GM12878 (cell line): ENCODE measurements around the gene RGL1. TPM values are rescaled to one million over a fixed set of nuclear protein-coding genes. Genes with fewer than 3 reads are reported as not detected.

Source experiments
- ATAC-seq: fragments of 200-7000 bp; cut with Tn5 transposase; 3 replicates; pipeline ENCODE4 v1.9.1; 2020; ENCODE audit warnings: mild to moderate bottlenecking, moderate library complexity
- BruUV-seq: library from RNA; stranded (reverse); fragments of 400-500 nt; replicated peaks from 2 replicates; lab custom pipeline; 2021; lab: Mats Ljungman, UMichigan
- CTCF ChIA-PET: fragments of 300-600 bp; sonication (Branson Sonifier 250); formaldehyde crosslinking; extraction: SDS; loops from one replicate; lab custom pipeline; 2021; ENCODE audit warnings: inconsistent platforms; lab: Yijun Ruan, JAX
- POLR2A ChIA-PET: fragments of 350-600 bp; formaldehyde crosslinking; extraction: SDS; loops from one replicate; lab custom pipeline; 2021; ENCODE audit warnings: inconsistent platforms; lab: Charles Lee
- RAD21 ChIA-PET: fragments of 300-600 bp; sonication (Branson Sonifier 250); formaldehyde crosslinking; loops from one replicate; lab custom pipeline; 2023; ENCODE audit warnings: antibody characterized with exemption; ENCODE audit not compliant: unreplicated experiment; lab: Charles Lee
- SMC1A ChIA-PET: fragments of 300-600 bp; sonication (Branson Sonifier 250); formaldehyde crosslinking; loops from one replicate; lab custom pipeline; 2023; ENCODE audit not compliant: unreplicated experiment, uncharacterized antibody; lab: Charles Lee
- DNase-seq: peaks from one replicate; pipeline ENCODE4 v3.0.0-alpha.2; 2011; ENCODE audit warnings: low read depth, low spot score
- FAIRE-seq: peaks from 3 replicates; lab custom pipeline; 2011; peaks lifted over from hg19 to GRCh38; lab: Jason Lieb, UNC
- H2AFZ ChIP-seq: 2 replicates; pipeline ENCODE4 v1.6.0; 2011; ENCODE audit warnings: low read depth, low read length, control low read depth; ENCODE audit not compliant: control insufficient read depth
- H3K27ac ChIP-seq: 2 replicates; pipeline ENCODE4 v1.5.1; 2011; ENCODE audit warnings: control low read depth; ENCODE audit not compliant: control insufficient read depth, insufficient read depth
- H3K27me3 ChIP-seq, 2 experiments: replicated peaks in 1 of 2; 2 replicates each; pipeline versions ENCODE4 v1.6.0 to v1.6.1; 2011; ENCODE audit warnings: low read length in 1 of 2; ENCODE audit not compliant: control insufficient read depth in 2 of 2, insufficient read depth in 2 of 2
- H3K36me3 ChIP-seq, 2 experiments: 2 replicates each; pipeline ENCODE4 v1.5.1; 2011; ENCODE audit warnings: low read length in 1 of 2; ENCODE audit not compliant: control insufficient read depth in 2 of 2, insufficient read depth in 2 of 2
- H3K4me1 ChIP-seq: 2 replicates; pipeline ENCODE4 v1.6.1; 2011; ENCODE audit warnings: mild to moderate bottlenecking, low read length, moderate library complexity, mixed read lengths; ENCODE audit not compliant: control insufficient read depth, insufficient read depth
- H3K4me2 ChIP-seq: 2 replicates; pipeline ENCODE4 v1.6.0; 2011; ENCODE audit warnings: control low read depth; ENCODE audit not compliant: control insufficient read depth, insufficient read depth
- H3K4me3 ChIP-seq: fragments of 200-600 bp; sonication (generic); 2 replicates; pipeline ENCODE4 v1.5.1; 2016
- H3K79me2 ChIP-seq: 2 replicates; pipeline ENCODE4 v1.6.0; 2011; ENCODE audit warnings: low read length; ENCODE audit not compliant: control insufficient read depth, insufficient read depth
- H3K9ac ChIP-seq: 2 replicates; pipeline ENCODE4 v1.8.0; 2011; ENCODE audit warnings: low read length, control low read depth, mixed read lengths; ENCODE audit not compliant: control insufficient read depth, insufficient read depth
- H3K9me3 ChIP-seq: replicated peaks from 3 replicates; pipeline ENCODE4 v1.5.1; 2011; ENCODE audit warnings: mild to moderate bottlenecking, low read length; ENCODE audit not compliant: control insufficient read depth, insufficient read depth
- H4K20me1 ChIP-seq: 2 replicates; pipeline ENCODE4 v1.6.0; 2011; ENCODE audit not compliant: control insufficient read depth, insufficient read depth
- CEBPB ChIP-seq, 2 experiments: fragments of 150-350 bp in 1 of 2; IDR thresholded peaks; 2 replicates each; pipeline ENCODE4 v1.6.1; 2012 to 2014; ENCODE audit warnings: low read depth in 2 of 2, low read length in 2 of 2, borderline replicate concordance in 1 of 2, inconsistent platforms in 1 of 2
- EZH2 ChIP-seq: IDR thresholded peaks from 2 replicates; pipeline ENCODE4 v1.6.1; 2012; ENCODE audit warnings: low read depth, mild to moderate bottlenecking, control low read depth, inconsistent platforms, low read length, borderline replicate concordance; ENCODE audit not compliant: control insufficient read depth
- NRF1 ChIP-seq: conservative IDR thresholded peaks from 2 replicates; pipeline ENCODE4 v1.6.1; 2011; ENCODE audit warnings: mild to moderate bottlenecking, low read depth, low read length, improper control_type of control experiment
- POLR2A ChIP-seq: IDR thresholded peaks from 2 replicates; pipeline ENCODE4 v1.6.1; 2011; ENCODE audit warnings: low read depth, mild to moderate bottlenecking, low read length
- RAD21 ChIP-seq: IDR thresholded peaks from 2 replicates; pipeline ENCODE4 v1.6.1; 2011; ENCODE audit warnings: mild to moderate bottlenecking, low read depth, low read length, moderate library complexity; ENCODE audit not compliant: insufficient read depth
- RAD51 ChIP-seq: fragments of 450-650 bp; IDR thresholded peaks from 2 replicates; pipeline ENCODE4 v1.6.1; 2016; ENCODE audit warnings: moderate library complexity, mild to moderate bottlenecking, inconsistent platforms
- RELA ChIP-seq: fragments of 450-650 bp; IDR thresholded peaks from 2 replicates; pipeline ENCODE4 v1.8.0; 2014; ENCODE audit warnings: borderline replicate concordance; ENCODE audit not compliant: partially characterized antibody
- SIX5 ChIP-seq: IDR thresholded peaks from 2 replicates; pipeline ENCODE4 v1.6.1; 2011; ENCODE audit warnings: mild to moderate bottlenecking, low read depth, low read length, moderate library complexity; ENCODE audit not compliant: severe bottlenecking
- SPI1 ChIP-seq: IDR thresholded peaks from 2 replicates; pipeline ENCODE4 v1.6.1; 2011; ENCODE audit warnings: low read depth, mild to moderate bottlenecking, low read length, moderate library complexity, borderline replicate concordance; ENCODE audit not compliant: insufficient read depth
- WGBS: methylation state at CpG from one replicate; pipeline ENCODE4 v1.1.6; 2016; ENCODE audit warnings: low lambda C conversion rate; ENCODE audit not compliant: insufficient replicate concordance, insufficient coverage; ENCODE audit errors: missing lambda C conversion rate; 5-methylcytosine and 5-hydroxymethylcytosine counted together
- in situ Hi-C: fragments of 300-500 bp; cut with MboI; formaldehyde crosslinking; loops from 9 replicates; pipeline ENCODE4 v1.14.3; 2018; ENCODE audit warnings: mixed read lengths
- intact Hi-C: fragments of 100-400 bp; cut with micrococcal nuclease; formaldehyde crosslinking; loops from one replicate; pipeline ENCODE4 v1.14.2; 2022; ENCODE audit not compliant: unreplicated experiment
- polyA plus RNA-seq, 11 experiments: library from polyadenylated mRNA; depleted of rRNA in 4 of 11; unstranded in 6 of 11; stranded (reverse) in 5 of 11; fragments of >200 nt; fragmentation: Nextera tagmentation in 4 of 11; fragmentation: Illumina TruSeq in 1 of 11; extraction: Ambion mirVana in 4 of 11; extraction: Trizol in 1 of 11; gene quantifications; 1 replicate in 1 of 11; 2 replicates in 10 of 11; pipeline versions ENCODE4 v1.2.1 to v1.2.3, GENCODE V29; 2011 to 2016; ENCODE audit warnings: inconsistent platforms in 2 of 11, missing spikeins in 2 of 11, low read depth in 1 of 11
- total RNA-seq, 4 experiments: library from RNA; depleted of rRNA in 3 of 4; stranded (reverse); fragments of >200 nt in 3 of 4; fragmentation: Illumina TruSeq in 1 of 4; extraction: Trizol in 1 of 4; gene quantifications; 2 replicates each; pipeline versions ENCODE4 v1.2.1 to v1.2.3, GENCODE V29; 2013 to 2021
- TF ChIP-seq, protein P1 (sequence below): fragments of 450-650 bp; IDR thresholded peaks from 2 replicates; pipeline ENCODE4 v1.6.1; 2018; ENCODE audit warnings: mild to moderate bottlenecking, low read depth, moderate library complexity; ENCODE audit not compliant: partially characterized antibody
- TF ChIP-seq, protein P2 (sequence below): fragments of 450-650 bp; formaldehyde crosslinking; IDR thresholded peaks from 2 replicates; pipeline ENCODE4 v1.4.0; 2020; ENCODE audit warnings: mild to moderate bottlenecking, moderate library complexity
- TF ChIP-seq, protein P3 (sequence below): IDR thresholded peaks from 2 replicates; pipeline ENCODE4 v1.6.1; 2011; ENCODE audit warnings: low read depth, mild to moderate bottlenecking, low read length, moderate library complexity, borderline replicate concordance; ENCODE audit errors: extremely low read depth
- TF ChIP-seq, protein P4 (sequence below): IDR thresholded peaks from 2 replicates; pipeline ENCODE4 v1.6.1; 2011; ENCODE audit warnings: borderline replicate concordance, low read depth, mild to moderate bottlenecking, moderate library complexity, mixed read lengths, low read length; ENCODE audit not compliant: insufficient read depth; ENCODE audit errors: extremely low read length

Gene RGL1
- total and polyA plus RNA-seq, 10 of the 15 experiments (the other 5 are each of a cell fraction or from before 2014, with no cell fraction given) = 8.1 to 25.0 (median 19.0) TPM

DNA sequence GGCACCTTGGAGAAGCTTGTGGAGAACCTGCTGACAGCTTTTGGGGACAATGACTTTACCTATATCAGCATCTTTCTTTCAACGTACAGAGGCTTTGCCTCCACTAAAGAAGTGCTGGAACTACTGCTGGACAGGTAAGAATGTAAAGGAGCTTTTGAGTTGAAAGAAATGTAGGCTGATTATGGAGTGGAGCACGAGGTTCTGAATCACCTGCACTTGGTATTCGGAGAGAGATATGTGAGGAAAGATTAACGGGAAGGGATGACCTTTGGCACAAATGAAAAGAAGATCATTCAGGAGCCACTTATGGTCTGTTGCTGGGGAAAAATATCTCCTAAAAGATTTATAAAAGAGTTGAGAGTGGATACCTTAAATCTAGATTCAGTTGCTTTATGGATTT, 42.7 kb downstream of the RGL1 start:
- intact Hi-C loops (no loop called here), in situ Hi-C loops (no loop called here)
- Histone ChIP-seq H2AFZ (no peak overlapping the region), H3K4me1 (peaks cover 26% of the 10 kb centered on the region), H3K36me3 (peaks cover 0 to 5% of the 10 kb centered on the region in 2 experiments; a peak in 2 of 4 replicates), H3K4me3 (no peak overlapping the region), H3K9ac (no peak overlapping the region), H3K27me3 (no peaks in the 10 kb centered on the region), H4K20me1 (no peaks in the 10 kb centered on the region), H3K79me2 (peaks cover 24% of the 10 kb centered on the region), H3K27ac (no peak overlapping the region), H3K4me2 (no peak overlapping the region), H3K9me3 (no peaks in the 10 kb centered on the region)
- BruUV-seq = no TSS peak
- 53% methylated on average over 4 of the region's 4 CpGs for WGBS
- no peak for FAIRE-seq
- ChIA-PET POLR2A (interaction anchor here (0.8 to 1.0 kb wide), 2 partner anchors 9 to 16 kb away, joined by 4 read pairs; no protein-coding TSS in a partner anchor), RAD21 (interaction anchor here (1.2 kb wide), 1 partner anchor 51 kb away, joined by 5 read pairs; no protein-coding TSS in a partner anchor), SMC1A (interaction anchor here (0.8 to 4.5 kb wide), 9 partner anchors 11 to 79 kb away, joined by 3 to 14 read pairs (median 4); no protein-coding TSS in a partner anchor), CTCF (interaction anchor here (1.0 to 2.2 kb wide), 4 partner anchors 12 to 68 kb away, joined by 3 to 7 read pairs (median 4); partner anchors contain the start of gene RGL1)
- no peak for DNase-seq
- ATAC-seq = no peak
- TF ChIP-seq, protein P1, sequence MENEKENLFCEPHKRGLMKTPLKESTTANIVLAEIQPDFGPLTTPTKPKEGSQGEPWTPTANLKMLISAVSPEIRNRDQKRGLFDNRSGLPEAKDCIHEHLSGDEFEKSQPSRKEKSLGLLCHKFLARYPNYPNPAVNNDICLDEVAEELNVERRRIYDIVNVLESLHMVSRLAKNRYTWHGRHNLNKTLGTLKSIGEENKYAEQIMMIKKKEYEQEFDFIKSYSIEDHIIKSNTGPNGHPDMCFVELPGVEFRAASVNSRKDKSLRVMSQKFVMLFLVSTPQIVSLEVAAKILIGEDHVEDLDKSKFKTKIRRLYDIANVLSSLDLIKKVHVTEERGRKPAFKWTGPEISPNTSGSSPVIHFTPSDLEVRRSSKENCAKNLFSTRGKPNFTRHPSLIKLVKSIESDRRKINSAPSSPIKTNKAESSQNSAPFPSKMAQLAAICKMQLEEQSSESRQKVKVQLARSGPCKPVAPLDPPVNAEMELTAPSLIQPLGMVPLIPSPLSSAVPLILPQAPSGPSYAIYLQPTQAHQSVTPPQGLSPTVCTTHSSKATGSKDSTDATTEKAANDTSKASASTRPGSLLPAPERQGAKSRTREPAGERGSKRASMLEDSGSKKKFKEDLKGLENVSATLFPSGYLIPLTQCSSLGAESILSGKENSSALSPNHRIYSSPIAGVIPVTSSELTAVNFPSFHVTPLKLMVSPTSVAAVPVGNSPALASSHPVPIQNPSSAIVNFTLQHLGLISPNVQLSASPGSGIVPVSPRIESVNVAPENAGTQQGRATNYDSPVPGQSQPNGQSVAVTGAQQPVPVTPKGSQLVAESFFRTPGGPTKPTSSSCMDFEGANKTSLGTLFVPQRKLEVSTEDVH = no peak
- TF ChIP-seq RELA (no peak), RAD51 (no peak), NRF1 (no peak), SPI1 (no peak), POLR2A (no peak), EZH2 (no peak), RAD21 (no peak), SIX5 (no peak), CEBPB (IDR thresholded peaks at IDR 0.05; ENCODE audit: borderline replicate concordance in 1 of 2, low read depth in 2 of 2, low read length in 2 of 2) (no peak)
- TF ChIP-seq, protein P2, sequence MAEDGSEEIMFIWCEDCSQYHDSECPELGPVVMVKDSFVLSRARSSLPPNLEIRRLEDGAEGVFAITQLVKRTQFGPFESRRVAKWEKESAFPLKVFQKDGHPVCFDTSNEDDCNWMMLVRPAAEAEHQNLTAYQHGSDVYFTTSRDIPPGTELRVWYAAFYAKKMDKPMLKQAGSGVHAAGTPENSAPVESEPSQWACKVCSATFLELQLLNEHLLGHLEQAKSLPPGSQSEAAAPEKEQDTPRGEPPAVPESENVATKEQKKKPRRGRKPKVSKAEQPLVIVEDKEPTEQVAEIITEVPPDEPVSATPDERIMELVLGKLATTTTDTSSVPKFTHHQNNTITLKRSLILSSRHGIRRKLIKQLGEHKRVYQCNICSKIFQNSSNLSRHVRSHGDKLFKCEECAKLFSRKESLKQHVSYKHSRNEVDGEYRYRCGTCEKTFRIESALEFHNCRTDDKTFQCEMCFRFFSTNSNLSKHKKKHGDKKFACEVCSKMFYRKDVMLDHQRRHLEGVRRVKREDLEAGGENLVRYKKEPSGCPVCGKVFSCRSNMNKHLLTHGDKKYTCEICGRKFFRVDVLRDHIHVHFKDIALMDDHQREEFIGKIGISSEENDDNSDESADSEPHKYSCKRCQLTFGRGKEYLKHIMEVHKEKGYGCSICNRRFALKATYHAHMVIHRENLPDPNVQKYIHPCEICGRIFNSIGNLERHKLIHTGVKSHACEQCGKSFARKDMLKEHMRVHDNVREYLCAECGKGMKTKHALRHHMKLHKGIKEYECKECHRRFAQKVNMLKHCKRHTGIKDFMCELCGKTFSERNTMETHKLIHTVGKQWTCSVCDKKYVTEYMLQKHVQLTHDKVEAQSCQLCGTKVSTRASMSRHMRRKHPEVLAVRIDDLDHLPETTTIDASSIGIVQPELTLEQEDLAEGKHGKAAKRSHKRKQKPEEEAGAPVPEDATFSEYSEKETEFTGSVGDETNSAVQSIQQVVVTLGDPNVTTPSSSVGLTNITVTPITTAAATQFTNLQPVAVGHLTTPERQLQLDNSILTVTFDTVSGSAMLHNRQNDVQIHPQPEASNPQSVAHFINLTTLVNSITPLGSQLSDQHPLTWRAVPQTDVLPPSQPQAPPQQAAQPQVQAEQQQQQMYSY (CRISPR knock-in tag) = no peak
- TF ChIP-seq, protein P3, sequence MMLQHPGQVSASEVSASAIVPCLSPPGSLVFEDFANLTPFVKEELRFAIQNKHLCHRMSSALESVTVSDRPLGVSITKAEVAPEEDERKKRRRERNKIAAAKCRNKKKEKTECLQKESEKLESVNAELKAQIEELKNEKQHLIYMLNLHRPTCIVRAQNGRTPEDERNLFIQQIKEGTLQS = no peak
- TF ChIP-seq, protein P4, sequence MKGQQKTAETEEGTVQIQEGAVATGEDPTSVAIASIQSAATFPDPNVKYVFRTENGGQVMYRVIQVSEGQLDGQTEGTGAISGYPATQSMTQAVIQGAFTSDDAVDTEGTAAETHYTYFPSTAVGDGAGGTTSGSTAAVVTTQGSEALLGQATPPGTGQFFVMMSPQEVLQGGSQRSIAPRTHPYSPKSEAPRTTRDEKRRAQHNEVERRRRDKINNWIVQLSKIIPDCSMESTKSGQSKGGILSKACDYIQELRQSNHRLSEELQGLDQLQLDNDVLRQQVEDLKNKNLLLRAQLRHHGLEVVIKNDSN = no peak
